GM12878 (cell line): Measurements from ENCODE around the gene NME7. TPM values are rescaled to one million over a fixed set of nuclear protein-coding genes. Genes with fewer than 3 reads are reported as not detected.

ENCODE experiments used
- ATAC-seq: fragments of 200-7000 bp; cut with Tn5 transposase; 3 replicates; pipeline ENCODE4 v1.9.1; 2020; ENCODE audit warnings: mild to moderate bottlenecking, moderate library complexity
- BruUV-seq: library from RNA; stranded (reverse); fragments of 400-500 nt; replicated peaks from 2 replicates; lab custom pipeline; 2021; lab: Mats Ljungman, UMichigan
- CTCF ChIA-PET: fragments of 300-600 bp; sonication (Branson Sonifier 250); formaldehyde crosslinking; extraction: SDS; loops from one replicate; lab custom pipeline; 2021; ENCODE audit warnings: inconsistent platforms; lab: Yijun Ruan, JAX
- POLR2A ChIA-PET: fragments of 350-600 bp; formaldehyde crosslinking; extraction: SDS; loops from one replicate; lab custom pipeline; 2021; ENCODE audit warnings: inconsistent platforms; lab: Charles Lee
- RAD21 ChIA-PET: fragments of 300-600 bp; sonication (Branson Sonifier 250); formaldehyde crosslinking; loops from one replicate; lab custom pipeline; 2023; ENCODE audit warnings: antibody characterized with exemption; ENCODE audit not compliant: unreplicated experiment; lab: Charles Lee
- SMC1A ChIA-PET: fragments of 300-600 bp; sonication (Branson Sonifier 250); formaldehyde crosslinking; loops from one replicate; lab custom pipeline; 2023; ENCODE audit not compliant: unreplicated experiment, uncharacterized antibody; lab: Charles Lee
- DNase-seq: peaks from one replicate; pipeline ENCODE4 v3.0.0-alpha.2; 2011; ENCODE audit warnings: low read depth, low spot score
- FAIRE-seq: peaks from 3 replicates; lab custom pipeline; 2011; peaks lifted over from hg19 to GRCh38; lab: Jason Lieb, UNC
- H2AFZ ChIP-seq: 2 replicates; pipeline ENCODE4 v1.6.0; 2011; ENCODE audit warnings: low read depth, low read length, control low read depth; ENCODE audit not compliant: control insufficient read depth
- H3K27ac ChIP-seq: 2 replicates; pipeline ENCODE4 v1.5.1; 2011; ENCODE audit warnings: control low read depth; ENCODE audit not compliant: control insufficient read depth, insufficient read depth
- H3K27me3 ChIP-seq, 2 experiments: replicated peaks in 1 of 2; 2 replicates each; pipeline versions ENCODE4 v1.6.0 to v1.6.1; 2011; ENCODE audit warnings: low read length in 1 of 2; ENCODE audit not compliant: control insufficient read depth in 2 of 2, insufficient read depth in 2 of 2
- H3K36me3 ChIP-seq, 2 experiments: 2 replicates each; pipeline ENCODE4 v1.5.1; 2011; ENCODE audit warnings: low read length in 1 of 2; ENCODE audit not compliant: control insufficient read depth in 2 of 2, insufficient read depth in 2 of 2
- H3K4me1 ChIP-seq: 2 replicates; pipeline ENCODE4 v1.6.1; 2011; ENCODE audit warnings: mild to moderate bottlenecking, low read length, moderate library complexity, mixed read lengths; ENCODE audit not compliant: control insufficient read depth, insufficient read depth
- H3K4me2 ChIP-seq: 2 replicates; pipeline ENCODE4 v1.6.0; 2011; ENCODE audit warnings: control low read depth; ENCODE audit not compliant: control insufficient read depth, insufficient read depth
- H3K4me3 ChIP-seq: fragments of 200-600 bp; sonication (generic); 2 replicates; pipeline ENCODE4 v1.5.1; 2016
- H3K79me2 ChIP-seq: 2 replicates; pipeline ENCODE4 v1.6.0; 2011; ENCODE audit warnings: low read length; ENCODE audit not compliant: control insufficient read depth, insufficient read depth
- H3K9ac ChIP-seq: 2 replicates; pipeline ENCODE4 v1.8.0; 2011; ENCODE audit warnings: low read length, control low read depth, mixed read lengths; ENCODE audit not compliant: control insufficient read depth, insufficient read depth
- H3K9me3 ChIP-seq: replicated peaks from 3 replicates; pipeline ENCODE4 v1.5.1; 2011; ENCODE audit warnings: mild to moderate bottlenecking, low read length; ENCODE audit not compliant: control insufficient read depth, insufficient read depth
- H4K20me1 ChIP-seq: 2 replicates; pipeline ENCODE4 v1.6.0; 2011; ENCODE audit not compliant: control insufficient read depth, insufficient read depth
- RELA ChIP-seq: fragments of 450-650 bp; IDR thresholded peaks from 2 replicates; pipeline ENCODE4 v1.8.0; 2014; ENCODE audit warnings: borderline replicate concordance; ENCODE audit not compliant: partially characterized antibody
- WGBS: methylation state at CpG from one replicate; pipeline ENCODE4 v1.1.6; 2016; ENCODE audit warnings: low lambda C conversion rate; ENCODE audit not compliant: insufficient replicate concordance, insufficient coverage; ENCODE audit errors: missing lambda C conversion rate; 5-methylcytosine and 5-hydroxymethylcytosine counted together
- in situ Hi-C: fragments of 300-500 bp; cut with MboI; formaldehyde crosslinking; loops from 9 replicates; pipeline ENCODE4 v1.14.3; 2018; ENCODE audit warnings: mixed read lengths
- intact Hi-C: fragments of 100-400 bp; cut with micrococcal nuclease; formaldehyde crosslinking; loops from one replicate; pipeline ENCODE4 v1.14.2; 2022; ENCODE audit not compliant: unreplicated experiment
- polyA plus RNA-seq, 11 experiments: library from polyadenylated mRNA; depleted of rRNA in 4 of 11; unstranded in 6 of 11; stranded (reverse) in 5 of 11; fragments of >200 nt; fragmentation: Nextera tagmentation in 4 of 11; fragmentation: Illumina TruSeq in 1 of 11; extraction: Ambion mirVana in 4 of 11; extraction: Trizol in 1 of 11; gene quantifications; 1 replicate in 1 of 11; 2 replicates in 10 of 11; pipeline versions ENCODE4 v1.2.1 to v1.2.3, GENCODE V29; 2011 to 2016; ENCODE audit warnings: inconsistent platforms in 2 of 11, missing spikeins in 2 of 11, low read depth in 1 of 11
- total RNA-seq, 4 experiments: library from RNA; depleted of rRNA in 3 of 4; stranded (reverse); fragments of >200 nt in 3 of 4; fragmentation: Illumina TruSeq in 1 of 4; extraction: Trizol in 1 of 4; gene quantifications; 2 replicates each; pipeline versions ENCODE4 v1.2.1 to v1.2.3, GENCODE V29; 2013 to 2021
- TF ChIP-seq, protein P1 (sequence below): fragments of 450-650 bp; IDR thresholded peaks from 2 replicates; pipeline ENCODE4 v1.6.1; 2016; ENCODE audit warnings: mild to moderate bottlenecking, moderate library complexity, borderline replicate concordance

The NME7 gene
- total and polyA plus RNA-seq, 10 of the 15 experiments (the other 5 are each of a cell fraction or from before 2014, with no cell fraction given), result 1.5 to 15.6 (median 7.2) TPM

DNA sequence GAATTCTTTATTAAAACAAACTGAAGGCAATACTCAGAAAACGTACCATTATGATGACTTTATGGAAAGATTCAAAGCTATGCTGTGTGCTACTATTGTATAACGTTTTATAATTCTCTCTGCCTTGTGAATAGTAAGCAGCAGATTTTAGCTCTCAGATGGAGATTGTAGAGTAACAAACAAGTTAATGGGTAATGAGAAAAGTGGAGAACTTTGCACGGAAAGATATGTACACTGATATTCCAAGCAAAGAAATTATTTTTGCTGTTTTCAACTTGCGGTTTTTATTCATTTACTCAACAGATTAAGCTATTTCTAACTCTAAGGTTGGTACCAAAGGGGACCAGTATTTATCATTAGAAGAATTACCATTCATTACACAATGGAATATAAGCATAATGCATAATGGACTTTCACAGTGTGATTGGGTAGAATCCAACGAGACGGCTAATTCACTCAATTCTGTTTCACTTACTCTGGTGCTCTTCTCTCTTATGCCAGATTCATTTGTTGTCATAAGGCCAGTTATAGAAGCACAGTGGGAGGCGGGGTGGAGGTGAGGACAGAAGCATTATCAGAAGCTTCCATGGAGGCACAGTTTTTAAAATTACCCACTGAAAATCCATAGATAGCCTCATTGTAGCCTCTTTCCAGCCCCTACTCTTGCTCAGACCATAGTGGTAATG lies 222.5 kb downstream of the NME7 start:
- intact Hi-C loops, result no loop called here
- no peak overlapping the region for H2AFZ ChIP-seq
- FAIRE-seq (no peak), DNase-seq (no peak), ATAC-seq (no peak)
- TF ChIP-seq, protein P1, sequence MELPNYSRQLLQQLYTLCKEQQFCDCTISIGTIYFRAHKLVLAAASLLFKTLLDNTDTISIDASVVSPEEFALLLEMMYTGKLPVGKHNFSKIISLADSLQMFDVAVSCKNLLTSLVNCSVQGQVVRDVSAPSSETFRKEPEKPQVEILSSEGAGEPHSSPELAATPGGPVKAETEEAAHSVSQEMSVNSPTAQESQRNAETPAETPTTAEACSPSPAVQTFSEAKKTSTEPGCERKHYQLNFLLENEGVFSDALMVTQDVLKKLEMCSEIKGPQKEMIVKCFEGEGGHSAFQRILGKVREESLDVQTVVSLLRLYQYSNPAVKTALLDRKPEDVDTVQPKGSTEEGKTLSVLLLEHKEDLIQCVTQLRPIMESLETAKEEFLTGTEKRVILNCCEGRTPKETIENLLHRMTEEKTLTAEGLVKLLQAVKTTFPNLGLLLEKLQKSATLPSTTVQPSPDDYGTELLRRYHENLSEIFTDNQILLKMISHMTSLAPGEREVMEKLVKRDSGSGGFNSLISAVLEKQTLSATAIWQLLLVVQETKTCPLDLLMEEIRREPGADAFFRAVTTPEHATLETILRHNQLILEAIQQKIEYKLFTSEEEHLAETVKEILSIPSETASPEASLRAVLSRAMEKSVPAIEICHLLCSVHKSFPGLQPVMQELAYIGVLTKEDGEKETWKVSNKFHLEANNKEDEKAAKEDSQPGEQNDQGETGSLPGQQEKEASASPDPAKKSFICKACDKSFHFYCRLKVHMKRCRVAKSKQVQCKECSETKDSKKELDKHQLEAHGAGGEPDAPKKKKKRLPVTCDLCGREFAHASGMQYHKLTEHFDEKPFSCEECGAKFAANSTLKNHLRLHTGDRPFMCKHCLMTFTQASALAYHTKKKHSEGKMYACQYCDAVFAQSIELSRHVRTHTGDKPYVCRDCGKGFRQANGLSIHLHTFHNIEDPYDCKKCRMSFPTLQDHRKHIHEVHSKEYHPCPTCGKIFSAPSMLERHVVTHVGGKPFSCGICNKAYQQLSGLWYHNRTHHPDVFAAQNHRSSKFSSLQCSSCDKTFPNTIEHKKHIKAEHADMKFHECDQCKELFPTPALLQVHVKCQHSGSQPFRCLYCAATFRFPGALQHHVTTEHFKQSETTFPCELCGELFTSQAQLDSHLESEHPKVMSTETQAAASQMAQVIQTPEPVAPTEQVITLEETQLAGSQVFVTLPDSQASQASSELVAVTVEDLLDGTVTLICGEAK, result peak; percentile 18; the same call in 1 of the 2 replicates
- TF ChIP-seq RELA, result no peak
- H3K27ac ChIP-seq, result no peak overlapping the region
- POLR2A ChIA-PET, result no interaction called here
- H3K4me2 ChIP-seq, result no peak overlapping the region
- no peak overlapping the region for H3K9ac ChIP-seq
- H3K4me1 ChIP-seq, result no peaks in the 10 kb centered on the region
- SMC1A ChIA-PET, result interaction anchor here (0.7 to 1.7 kb wide), 5 partner anchors 15 to 541 kb away, joined by 3 to 6 read pairs (median 3); no protein-coding TSS in a partner anchor
- no peaks in the 10 kb centered on the region for H3K79me2 ChIP-seq
- WGBS, result 69% methylated on average over 7 of the region's 7 CpGs
- in situ Hi-C loops, result no loop called here
- no peaks in the 10 kb centered on the region for H3K27me3 ChIP-seq
- RAD21 ChIA-PET, result no interaction called here
- no peaks in the 10 kb centered on the region for H4K20me1 ChIP-seq
- H3K9me3 ChIP-seq, result no peaks in the 10 kb centered on the region
- BruUV-seq, result no TSS peak
- CTCF ChIA-PET, result interaction anchor here (0.8 to 1.3 kb wide), 2 partner anchors 509 to 701 kb away, joined by 3 to 4 read pairs; no protein-coding TSS in a partner anchor
- H3K4me3 ChIP-seq, result no peak overlapping the region
- H3K36me3 ChIP-seq, result no peaks in the 10 kb centered on the region
